Umbilical cord (tissue), 1 donor: ENCODE data around the gene PMFBP1. TPM values are rescaled to one million over a fixed set of nuclear protein-coding genes. Genes with fewer than 3 reads are reported as not detected.

ENCODE experiments used
- total RNA-seq: library from RNA; depleted of rRNA; stranded (reverse); fragments of >200 nt; gene quantifications from one replicate; pipeline ENCODE4 v1.2.3, GENCODE V29; 2014; ENCODE audit warnings: low replicate concordance; ENCODE audit not compliant: insufficient read depth

PMFBP1 gene
- total RNA-seq, 1 donor from 2014 or later: 0.96 TPM

Other genes starting within 250 kb of the PMFBP1 start
- gene PKD1L3, start 171.8 kb downstream of the PMFBP1 start, total RNA-seq: 0.24 TPM
- 1.7 TPM for gene DHODH, start 163.4 kb downstream of the PMFBP1 start, total RNA-seq
- 6.5 TPM for gene HP, start 117.7 kb downstream of the PMFBP1 start, total RNA-seq
- not detected for gene HPR, start 108.9 kb downstream of the PMFBP1 start, total RNA-seq
- 5.8 TPM for gene TXNL4B, start 78.5 kb downstream of the PMFBP1 start, total RNA-seq
- gene DHX38, start 78.3 kb downstream of the PMFBP1 start, total RNA-seq: 63.6 TPM